GM12878 (cell line): Measurements from ENCODE around the gene ZG16.

ENCODE experiments used
- CTCF ChIP-seq, 3 experiments: IDR thresholded peaks in 2 of 3; conservative IDR thresholded peaks in 1 of 3; 2 replicates each; pipeline ENCODE4 v1.5.1; 2011; ENCODE audit warnings: low read depth in 3 of 3, low read length in 3 of 3, mild to moderate bottlenecking in 3 of 3, control low read depth in 2 of 3, moderate library complexity in 2 of 3, inconsistent platforms in 1 of 3, mixed read lengths in 1 of 3; ENCODE audit not compliant: control insufficient read depth in 2 of 3, insufficient read depth in 1 of 3; ENCODE audit errors: extremely low read depth in 1 of 3
- EP300 ChIP-seq, 2 experiments: fragments of 150-350 bp in 1 of 2; IDR thresholded peaks; 2 replicates each; pipeline ENCODE4 v1.6.1; 2011 to 2012; ENCODE audit warnings: low read depth in 2 of 2, low read length in 2 of 2, borderline replicate concordance in 1 of 2, improper control_type of control experiment in 1 of 2, inconsistent platforms in 1 of 2; ENCODE audit not compliant: control insufficient read depth in 1 of 2
- HCFC1 ChIP-seq: fragments of 150-350 bp; IDR thresholded peaks from 2 replicates; pipeline ENCODE4 v1.6.1; 2014; ENCODE audit warnings: low read length
- KDM1A ChIP-seq: fragments of 200-600 bp; sonication (generic); IDR thresholded peaks from 2 replicates; pipeline ENCODE4 v1.6.1; 2016; ENCODE audit warnings: borderline replicate concordance
- NFIC ChIP-seq: IDR thresholded peaks from 2 replicates; pipeline ENCODE4 v1.6.1; 2012; ENCODE audit warnings: low read depth, mild to moderate bottlenecking, inconsistent platforms, low read length, moderate library complexity
- POU2F2 ChIP-seq: IDR thresholded peaks from 3 replicates; pipeline ENCODE4 v1.6.1; 2011; ENCODE audit warnings: low read depth, mild to moderate bottlenecking, low read length, borderline replicate concordance
- RELB ChIP-seq: fragments of 450-650 bp; IDR thresholded peaks from 2 replicates; pipeline ENCODE4 v1.6.1; 2017; ENCODE audit warnings: low read depth, mild to moderate bottlenecking, moderate library complexity
- RFX5 ChIP-seq: IDR thresholded peaks from 2 replicates; pipeline ENCODE4 v1.6.1; 2011; ENCODE audit warnings: low read depth, low read length, improper control_type of control experiment
- SREBF1 ChIP-seq: IDR thresholded peaks from 2 replicates; pipeline ENCODE4 v1.6.1; 2012; ENCODE audit warnings: mild to moderate bottlenecking, low read length
- ZBTB33 ChIP-seq: fragments of 450-650 bp; IDR thresholded peaks from 2 replicates; pipeline ENCODE4 v1.6.1; 2017; ENCODE audit warnings: mild to moderate bottlenecking

GRCh38 chr16:29736112-29736511, 41.9 kb upstream of the ZG16 start:
- TF ChIP-seq KDM1A: no peak
- TF ChIP-seq NFIC: no peak
- TF ChIP-seq RELB: no peak
- no peak for TF ChIP-seq POU2F2
- no peak for TF ChIP-seq ZBTB33
- 0 out of 6 replicates have a peak, but pooled peaks of 1 of the 3 experiments have one; percentile 4 for TF ChIP-seq CTCF (IDR thresholded peaks at IDR 0.05 in 2 of 3, conservative IDR thresholded peaks at IDR 0.05 in 1 of 3; ENCODE audit: control insufficient read depth in 2 of 3, extremely low read depth in 1 of 3, insufficient read depth in 1 of 3, low read depth in 3 of 3, low read length in 3 of 3)
- TF ChIP-seq HCFC1: no peak
- no peak for TF ChIP-seq SREBF1
- no peak for TF ChIP-seq EP300 (IDR thresholded peaks at IDR 0.05; ENCODE audit: borderline replicate concordance in 1 of 2, control insufficient read depth in 1 of 2, low read depth in 2 of 2, low read length in 2 of 2)
- TF ChIP-seq RFX5: no peak
